Gastrocnemius medialis (tissue), 4 donors: Measurements from ENCODE around the gene RPGR. TPM values are rescaled to one million over a fixed set of nuclear protein-coding genes. Genes with fewer than 3 reads are reported as not detected.

Experiments
- ATAC-seq, 2 donors: fragments of 150-250 bp; one replicate each; pipeline ENCODE4 v1.9.1; 2016
- DNase-seq, 2 donors: peaks; one replicate each; pipeline ENCODE4 v3.0.0-alpha.2; 2019
- H3K27ac ChIP-seq, 4 donors: fragments of 200-600 bp; sonication (generic); 1 replicate in 1 of 4; 2 replicates in 3 of 4; pipeline ENCODE4 v1.5.1; 2016 to 2018; ENCODE audit warnings: mild to moderate bottlenecking in 2 of 4, moderate library complexity in 1 of 4
- H3K27me3 ChIP-seq, 3 donors: fragments of 200-600 bp; sonication (generic) in 2 of 3; 1 replicate in 1 of 3; 2 replicates in 2 of 3; pipeline versions ENCODE4 v1.5.1 to v1.6.0; 2016 to 2019; ENCODE audit warnings: mild to moderate bottlenecking in 1 of 3, moderate library complexity in 1 of 3
- H3K36me3 ChIP-seq, 2 donors: fragments of 200-600 bp; sonication (generic) in 1 of 2; one replicate each; pipeline ENCODE4 v1.5.1; 2017 to 2018
- H3K4me1 ChIP-seq, 2 donors: fragments of 200-600 bp; sonication (generic) in 1 of 2; one replicate each; pipeline ENCODE4 v1.5.1; 2016 to 2017; ENCODE audit warnings: mild to moderate bottlenecking in 2 of 2
- H3K4me3 ChIP-seq, 4 donors: fragments of 200-600 bp; sonication (generic) in 3 of 4; 1 replicate in 1 of 4; 2 replicates in 3 of 4; pipeline ENCODE4 v1.5.1; 2016 to 2019; ENCODE audit warnings: mild to moderate bottlenecking in 2 of 4
- H3K9me3 ChIP-seq, 3 donors: fragments of 200-600 bp; sonication (generic) in 2 of 3; 1 replicate in 1 of 3; 2 replicates in 2 of 3; pipeline ENCODE4 v1.5.1; 2016 to 2019
- POLR2A ChIP-seq, 2 donors: fragments of 450-650 bp; IDR thresholded peaks; one replicate each; pipeline ENCODE4 v1.6.1; 2017; ENCODE audit warnings: antibody characterized with exemption in 2 of 2, mild to moderate bottlenecking in 2 of 2, moderate library complexity in 2 of 2
- in situ Hi-C, 4 donors: fragments of 200-750 bp; cut with MboI; loops; one replicate each; pipeline versions ENCODE4 v1.15.0 to v1.8.0; 2017; ENCODE audit warnings: low sequenced_read_pairs in 4 of 4
- intact Hi-C: fragments of 100-400 bp; cut with DNase I; formaldehyde crosslinking; loops from one replicate; pipeline ENCODE4 v1.15.1; 2023; ENCODE audit warnings: low total_unique reads
- total RNA-seq, 4 donors: library from RNA; depleted of rRNA; stranded (reverse); fragments of >200 nt; gene quantifications; one replicate each; pipeline versions ENCODE4 v1.1.0 to v1.2.3, GENCODE V29; 2016
- TF ChIP-seq, protein P1 (sequence below), 5 experiments: fragments of 450-650 bp in 3 of 5; fragments of 200-600 bp in 2 of 5; sonication (generic) in 2 of 5; IDR thresholded peaks in 4 of 5; conservative IDR thresholded peaks in 1 of 5; 1 replicate in 4 of 5; 2 replicates in 1 of 5; pipeline ENCODE4 v1.5.1; 2016 to 2019; ENCODE audit warnings: antibody characterized with exemption in 5 of 5, mild to moderate bottlenecking in 3 of 5, moderate library complexity in 3 of 5

The RPGR gene
- total RNA-seq, 4 donors from 2014 or later = 10.5 to 28.7 (median 13.7) TPM

DNA sequence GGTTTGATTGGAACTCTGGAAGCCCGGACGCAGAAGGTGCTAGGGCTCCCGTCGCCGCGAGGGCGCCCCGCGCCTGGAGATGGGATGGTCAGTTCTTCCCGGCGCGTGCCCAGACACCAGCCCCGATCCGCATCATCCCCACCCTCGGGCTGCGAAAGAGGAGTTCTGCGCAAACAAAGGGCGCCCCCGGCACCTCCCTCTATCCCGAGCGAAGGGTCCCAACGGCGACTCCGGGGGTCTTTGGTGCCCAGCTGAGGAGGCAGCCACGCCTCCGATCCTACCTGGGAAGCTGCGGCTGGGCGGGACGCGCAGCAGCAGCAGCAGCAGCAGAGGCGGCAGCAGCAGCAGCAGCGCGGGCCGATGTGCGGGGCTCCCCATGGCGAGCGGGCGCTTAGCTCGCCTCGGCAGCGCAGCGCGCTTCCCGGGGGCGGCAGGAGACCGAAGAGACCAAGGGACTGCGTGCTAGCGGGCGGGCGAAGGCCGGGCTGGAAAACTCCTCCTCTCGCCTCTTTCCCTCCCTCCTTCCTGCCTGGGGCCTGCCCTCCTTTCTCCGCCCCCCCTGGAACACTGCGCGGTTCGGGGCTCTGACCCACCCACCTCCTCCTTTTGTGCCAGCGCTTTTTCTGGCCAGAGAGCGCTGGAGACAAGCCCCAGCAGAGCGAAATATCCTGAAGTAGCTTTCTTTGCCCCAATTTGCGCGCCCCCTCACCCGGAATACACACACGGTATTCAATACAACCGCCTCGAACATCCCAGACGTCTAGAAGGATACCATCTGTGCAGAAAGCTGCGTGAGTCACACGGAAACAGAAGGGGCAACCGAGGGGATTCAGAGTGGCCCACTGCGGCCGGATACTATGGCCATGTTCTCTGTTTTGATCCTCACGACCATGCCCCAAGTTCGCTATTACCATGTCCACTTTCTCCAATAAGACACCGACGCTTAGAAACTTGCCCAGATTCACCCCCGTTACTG lies 106.6 kb downstream of the RPGR start, which contains the start of gene SRPX:
Gene SRPX, minus strand, starts transcription at position 457 of the 976 bp plus-strand sequence. Its CDS starts 79 bp downstream, at position 378.
- H3K27me3 ChIP-seq = peaks cover 0 to 27% (median 9%) of the 10 kb centered on the region in 3 donors
- DNase-seq = no peak
- H3K4me1 ChIP-seq = no peaks in the 10 kb centered on the region
- H3K4me3 ChIP-seq = peak within 1 kb of the TSS; percentile 31 to 46 (median 46)
- ATAC-seq = no peak
- peak within 1 kb of the TSS in 1 of 4 donors; percentile 10 for H3K27ac ChIP-seq
- no peak for TF ChIP-seq POLR2A (IDR thresholded peaks at IDR 0.05)
- TF ChIP-seq, protein P1, sequence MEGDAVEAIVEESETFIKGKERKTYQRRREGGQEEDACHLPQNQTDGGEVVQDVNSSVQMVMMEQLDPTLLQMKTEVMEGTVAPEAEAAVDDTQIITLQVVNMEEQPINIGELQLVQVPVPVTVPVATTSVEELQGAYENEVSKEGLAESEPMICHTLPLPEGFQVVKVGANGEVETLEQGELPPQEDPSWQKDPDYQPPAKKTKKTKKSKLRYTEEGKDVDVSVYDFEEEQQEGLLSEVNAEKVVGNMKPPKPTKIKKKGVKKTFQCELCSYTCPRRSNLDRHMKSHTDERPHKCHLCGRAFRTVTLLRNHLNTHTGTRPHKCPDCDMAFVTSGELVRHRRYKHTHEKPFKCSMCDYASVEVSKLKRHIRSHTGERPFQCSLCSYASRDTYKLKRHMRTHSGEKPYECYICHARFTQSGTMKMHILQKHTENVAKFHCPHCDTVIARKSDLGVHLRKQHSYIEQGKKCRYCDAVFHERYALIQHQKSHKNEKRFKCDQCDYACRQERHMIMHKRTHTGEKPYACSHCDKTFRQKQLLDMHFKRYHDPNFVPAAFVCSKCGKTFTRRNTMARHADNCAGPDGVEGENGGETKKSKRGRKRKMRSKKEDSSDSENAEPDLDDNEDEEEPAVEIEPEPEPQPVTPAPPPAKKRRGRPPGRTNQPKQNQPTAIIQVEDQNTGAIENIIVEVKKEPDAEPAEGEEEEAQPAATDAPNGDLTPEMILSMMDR (IDR thresholded peaks at IDR 0.05 in 4 of 5, conservative IDR thresholded peaks at IDR 0.05 in 1 of 5) = no peak
- in situ Hi-C loops = no loop called here
- no peaks in the 10 kb centered on the region for H3K36me3 ChIP-seq
- H3K9me3 ChIP-seq = no peaks in the 10 kb centered on the region
- intact Hi-C loops = no loop called here

DNA sequence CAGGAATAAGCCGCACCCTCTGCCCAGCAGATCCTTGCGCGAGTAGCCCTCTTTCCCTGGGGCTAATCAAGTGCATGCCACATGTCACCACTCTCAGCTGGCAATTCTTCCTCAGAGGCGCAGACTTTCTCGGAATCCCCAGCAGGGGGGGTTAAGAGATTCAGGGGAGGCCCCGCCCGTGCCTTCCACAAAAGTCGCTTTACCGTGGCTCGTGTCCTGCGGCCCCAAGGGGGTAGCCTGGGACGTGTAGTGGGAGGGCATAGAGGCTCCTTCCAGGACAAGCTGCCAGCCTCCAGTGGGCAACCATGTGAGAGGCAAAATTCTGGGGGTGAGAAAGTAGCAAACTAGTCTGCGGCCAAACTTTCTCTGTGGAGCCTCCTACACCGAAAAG lies 107.3 kb downstream of the RPGR start:
- in situ Hi-C loops (no loop called here), intact Hi-C loops (no loop called here)
- TF ChIP-seq, protein P1 (IDR thresholded peaks at IDR 0.05 in 4 of 5, conservative IDR thresholded peaks at IDR 0.05 in 1 of 5) = no peak
- TF ChIP-seq POLR2A (IDR thresholded peaks at IDR 0.05) = no peak
- Histone ChIP-seq H3K4me3 (peak overlapping the region; percentile 31 to 46 (median 46)), H3K27me3 (peaks cover 0 to 27% (median 9%) of the 10 kb centered on the region in 3 donors), H3K27ac (peak overlapping the region in 1 of 4 donors; percentile 10), H3K36me3 (no peaks in the 10 kb centered on the region), H3K4me1 (no peaks in the 10 kb centered on the region), H3K9me3 (no peaks in the 10 kb centered on the region)
- no peak for DNase-seq
- no peak for ATAC-seq

Other genes starting within 250 kb of the RPGR start
- gene SRPX, start 106.6 kb downstream of the RPGR start, total RNA-seq = 10 to 100 TPM in 3 of 4 donors, 1 to 10 TPM in 1; 8.6 to 48.3 (median 36.6) TPM
- under 1 TPM in 1 of 4 donors, not detected in 3; 0.27 TPM for gene OTC, start 25.1 kb upstream of the RPGR start, total RNA-seq
- gene TSPAN7, start 234.0 kb upstream of the RPGR start, total RNA-seq = 100 to 1,000 TPM in 2 of 4 donors, 10 to 100 TPM in 2; 38.1 to 288 (median 130) TPM